K562 (cell line): ENCODE results near the gene TM9SF3. TPM values are rescaled to one million over a fixed set of nuclear protein-coding genes. Genes with fewer than 3 reads are reported as not detected.

Source experiments
- ATAC-seq: fragments of 200-7000 bp; cut with Tn5 transposase; 3 replicates; pipeline ENCODE4 v1.9.1; 2020; ENCODE audit warnings: moderate library complexity
- BruUV-seq: library from RNA; stranded (reverse); fragments of 400-500 nt; replicated peaks from 2 replicates; lab custom pipeline; 2021; lab: Mats Ljungman, UMichigan
- CTCF ChIA-PET: fragments of 300-600 bp; formaldehyde crosslinking; extraction: SDS; loops from one replicate; lab custom pipeline; 2021; ENCODE audit warnings: low intra/inter-chr PET ratio; lab: Yijun Ruan, JAX
- POLR2A ChIA-PET: fragments of 300-600, 350-650 bp; sonication (Branson Sonifier 250); formaldehyde crosslinking; extraction: SDS; loops from one replicate; lab custom pipeline; 2021; ENCODE audit warnings: antibody characterized with exemption, inconsistent platforms; lab: Yijun Ruan, JAX
- DNase-seq, 4 experiments: peaks; one replicate each; pipeline versions ENCODE4 v3.0.0 to v3.0.0-alpha.2; 2011 to 2018; ENCODE audit warnings: low spot score in 3 of 4, mixed read lengths in 3 of 4; ENCODE audit errors: extremely low read depth in 1 of 4
- FAIRE-seq: peaks from 2 replicates; lab custom pipeline; 2011; peaks lifted over from hg19 to GRCh38; lab: Jason Lieb, UNC
- H2AFZ ChIP-seq: 2 replicates; pipeline ENCODE4 v1.6.0; 2011; ENCODE audit warnings: low read depth, low read length, control low read depth, inconsistent platforms
- H3K27ac ChIP-seq: fragments of 200-600 bp; 3 replicates; pipeline ENCODE4 v1.8.0; 2011; ENCODE audit warnings: low read depth, mild to moderate bottlenecking, control low read depth, inconsistent platforms, low read length, moderate library complexity, mixed read lengths; ENCODE audit errors: extremely low read depth
- H3K27me3 ChIP-seq, 2 experiments: fragments of 300-600 bp in 1 of 2; 2 replicates in 1 of 2; 3 replicates in 1 of 2; pipeline versions ENCODE4 v1.6.0 to v1.8.0; 2011; ENCODE audit warnings: inconsistent platforms in 2 of 2, low read length in 2 of 2, mild to moderate bottlenecking in 1 of 2, mixed read lengths in 1 of 2, moderate library complexity in 1 of 2; ENCODE audit not compliant: control insufficient read depth in 2 of 2, insufficient read depth in 2 of 2
- H3K36me3 ChIP-seq: fragments of 300-600 bp; 3 replicates; pipeline ENCODE4 v1.8.0; 2011; ENCODE audit warnings: mild to moderate bottlenecking, low read length, inconsistent platforms; ENCODE audit not compliant: control insufficient read depth, insufficient read depth
- H3K4me1 ChIP-seq, 2 experiments: fragments of 200-600 bp in 1 of 2; replicated peaks in 1 of 2; 2 replicates in 1 of 2; 3 replicates in 1 of 2; pipeline versions ENCODE4 v1.5.1 to v1.8.0; 2011; ENCODE audit warnings: inconsistent platforms in 2 of 2, low read length in 2 of 2, mild to moderate bottlenecking in 1 of 2, mixed read lengths in 1 of 2, moderate library complexity in 1 of 2; ENCODE audit not compliant: control insufficient read depth in 2 of 2, insufficient read depth in 2 of 2
- H3K4me2 ChIP-seq: 2 replicates; pipeline ENCODE4 v1.6.1; 2011; ENCODE audit warnings: low read length, control low read depth, inconsistent platforms, mixed read lengths; ENCODE audit not compliant: insufficient read depth
- H3K4me3 ChIP-seq: fragments of 200-600 bp; sonication (generic), shearing (Covaris generic); 2 replicates; pipeline ENCODE4 v1.5.1; 2016; ENCODE audit warnings: control low read depth, inconsistent platforms
- H3K79me2 ChIP-seq: fragments of 200-600 bp; 3 replicates; pipeline ENCODE4 v1.8.0; 2011; ENCODE audit warnings: low read length, inconsistent platforms; ENCODE audit not compliant: control insufficient read depth, insufficient read depth
- H3K9ac ChIP-seq, 2 experiments: 2 replicates each; pipeline versions ENCODE4 v1.6.0 to v1.6.1; 2011; ENCODE audit warnings: low read depth in 2 of 2, low read length in 2 of 2, control low read depth in 1 of 2, inconsistent platforms in 1 of 2, mild to moderate bottlenecking in 1 of 2, mixed read lengths in 1 of 2; ENCODE audit not compliant: insufficient read depth in 1 of 2
- H3K9me1 ChIP-seq: one replicate; pipeline ENCODE4 v1.6.0; 2011; ENCODE audit warnings: inconsistent platforms, mild to moderate bottlenecking, low read length, moderate library complexity; ENCODE audit not compliant: control insufficient read depth, insufficient read depth
- H3K9me3 ChIP-seq: replicated peaks from 2 replicates; pipeline ENCODE4 v1.5.1; 2011; ENCODE audit warnings: low read depth, low read length, inconsistent platforms; ENCODE audit not compliant: control insufficient read depth, insufficient read depth
- H4K20me1 ChIP-seq: replicated peaks from 2 replicates; pipeline ENCODE4 v1.6.1; 2011; ENCODE audit warnings: low read length, inconsistent platforms, mixed read lengths; ENCODE audit not compliant: control insufficient read depth, insufficient read depth
- ARID3A ChIP-seq: IDR thresholded peaks from 2 replicates; pipeline ENCODE4 v1.6.1; 2012; ENCODE audit warnings: low read depth, low read length, improper control_type of control experiment, borderline replicate concordance
- ATF7 ChIP-seq: fragments of 450-650 bp; IDR thresholded peaks from 2 replicates; pipeline ENCODE4 v1.7.1; 2014; ENCODE audit warnings: mild to moderate bottlenecking, moderate library complexity
- BACH1 ChIP-seq: fragments of 200-800 bp; sonication (Bioruptor generic); IDR thresholded peaks from 2 replicates; pipeline ENCODE4 v1.6.1; 2016; ENCODE audit warnings: missing genetic modification characterization, missing compliant biosample characterization
- EGR1 ChIP-seq: fragments of 450-650 bp; conservative IDR thresholded peaks from 2 replicates; pipeline ENCODE4 v1.6.1; 2017; ENCODE audit warnings: mild to moderate bottlenecking
- GATAD2B ChIP-seq: fragments of 450-650 bp; IDR thresholded peaks from 2 replicates; pipeline ENCODE4 v1.6.1; 2017; ENCODE audit warnings: mild to moderate bottlenecking, borderline replicate concordance
- NFRKB ChIP-seq: fragments of 450-650 bp; IDR thresholded peaks from 2 replicates; pipeline ENCODE4 v1.6.1; 2016; ENCODE audit warnings: low read depth
- NR0B1 ChIP-seq: fragments of 450-650 bp; IDR thresholded peaks from one replicate; pipeline ENCODE4 v1.6.1; 2018; ENCODE audit warnings: mild to moderate bottlenecking, moderate library complexity; ENCODE audit not compliant: partially characterized antibody
- RBFOX2 ChIP-seq: fragments of 200-400 bp; formaldehyde crosslinking; IDR thresholded peaks from 2 replicates; pipeline ENCODE4 v1.6.1; 2017; ENCODE audit warnings: low read depth, mild to moderate bottlenecking, low read length, moderate library complexity
- RCOR1 ChIP-seq, 2 experiments: IDR thresholded peaks; 2 replicates each; pipeline ENCODE4 v1.6.1; 2012; ENCODE audit warnings: low read depth in 2 of 2, low read length in 2 of 2, borderline replicate concordance in 1 of 2, improper control_type of control experiment in 1 of 2
- SMAD1 ChIP-seq: fragments of 150-350 bp; IDR thresholded peaks from 2 replicates; pipeline ENCODE4 v1.6.1; 2014; ENCODE audit warnings: low read length, low read depth; ENCODE audit not compliant: partially characterized antibody
- ZNF3 ChIP-seq: fragments of 250-450 bp; sonication (Bioruptor Pico); IDR thresholded peaks from 2 replicates; pipeline ENCODE4 v1.5.0; 2021; ENCODE audit warnings: mild to moderate bottlenecking, moderate library complexity
- ZNF431 ChIP-seq: sonication (generic); formaldehyde crosslinking; IDR thresholded peaks from 2 replicates; pipeline ENCODE4 v1.8.0; 2022; ENCODE audit warnings: mild to moderate bottlenecking, missing genetic modification reagents
- WGBS: fragments of 100-300 bp; shearing (Covaris generic); methylation state at CpG from one replicate; pipeline ENCODE4 v1.1.6; 2016; ENCODE audit warnings: low coverage, mixed read lengths; ENCODE audit not compliant: insufficient coverage; ENCODE audit errors: missing lambda C conversion rate; 5-methylcytosine and 5-hydroxymethylcytosine counted together
- in situ Hi-C: fragments of 300-500 bp; cut with MboI; formaldehyde crosslinking; loops from 4 replicates; pipeline ENCODE4 v1.15.0; 2018; ENCODE audit warnings: inconsistent platforms, mixed read lengths
- intact Hi-C: fragments of 100-400 bp; cut with micrococcal nuclease; formaldehyde crosslinking; loops from 2 replicates; pipeline ENCODE4 v1.14.2; 2022
- polyA plus RNA-seq, 8 experiments: library from polyadenylated mRNA; depleted of rRNA in 4 of 8; stranded (reverse) in 5 of 8; unstranded in 3 of 8; fragments of >200 nt; fragmentation: Nextera tagmentation in 2 of 8; fragmentation: Illumina TruSeq in 1 of 8; extraction: Ambion mirVana in 2 of 8; extraction: Trizol in 1 of 8; gene quantifications; 2 replicates each; pipeline versions ENCODE4 v1.2.1 to v1.2.3, GENCODE V29; 2011 to 2014; ENCODE audit warnings: inconsistent platforms in 1 of 8, missing spikeins in 1 of 8
- total RNA-seq, 7 experiments: library from RNA; depleted of rRNA in 6 of 7; stranded (reverse); fragments of >200 nt in 6 of 7; fragmentation: Illumina TruSeq in 2 of 7; extraction: Trizol in 2 of 7; gene quantifications; 2 replicates each; pipeline versions ENCODE4 v1.2.1 to v1.2.3, GENCODE V29; 2011 to 2021; ENCODE audit warnings: low replicate concordance in 1 of 7

Gene TM9SF3
- total and polyA plus RNA-seq, 9 of the 15 experiments (the other 6 are each of a cell fraction or from before 2014, with no cell fraction given), result 16.1 to 63.1 (median 34.9) TPM

GRCh38 chr10:96495544-96495943 lies 91.3 kb downstream of the TM9SF3 start:
- TF ChIP-seq BACH1 (tag) (no peak), RCOR1 (IDR thresholded peaks at IDR 0.05; ENCODE audit: borderline replicate concordance in 1 of 2, low read depth in 2 of 2, low read length in 2 of 2) (no peak), RBFOX2 (no peak), NFRKB (no peak), ATF7 (no peak), SMAD1 (no peak), ZNF3 (CRISPR knock-in tag) (no peak), NR0B1 (no peak), ZNF431 (no peak), GATAD2B (no peak), EGR1 (no peak), ARID3A (no peak)
- TF ChIP-seq, all 486 proteins: peak for 0
- Histone ChIP-seq H3K27me3 (peaks cover 0 to 41% of the 10 kb centered on the region in 2 experiments; a peak in 3 of 5 replicates), H2AFZ (no peak overlapping the region), H3K4me2 (no peak overlapping the region), H3K9ac (no peak overlapping the region), H3K79me2 (no peaks in the 10 kb centered on the region), H3K27ac (no peak overlapping the region), H3K4me3 (no peak overlapping the region), H3K4me1 (no peaks in the 10 kb centered on the region; a peak in 1 of 5 replicates), H3K9me3 (no peaks in the 10 kb centered on the region), H3K9me1 (no peaks in the 10 kb centered on the region), H4K20me1 (0 out of 2 replicates have a peak, but pooled peaks cover 3% of the 10 kb centered on the region), H3K36me3 (no peaks in the 10 kb centered on the region)
- no TSS peak for BruUV-seq
- ATAC-seq, result no peak
- 11% methylated on average over 1 of the region's 6 CpGs for WGBS
- CTCF ChIA-PET, result no interaction called here
- in situ Hi-C loops, result no loop called here
- intact Hi-C loops, result no loop called here
- FAIRE-seq, result no peak
- DNase-seq, result no peak
- POLR2A ChIA-PET, result no interaction called here
